ENCODE measurements around the gene TSKU. TPM values are rescaled to one million over a fixed set of nuclear protein-coding genes. Genes with fewer than 3 reads are reported as not detected.

Gene TSKU
- total RNA-seq, 4 donors from 2014 or later, result 27.2 to 152 (median 87.2) TPM

GRCh38 chr11:76772100-76772782, 10.9 kb upstream of the TSKU start:
- H3K4me1 ChIP-seq, result peaks cover 7 to 64% (median 24%) of the 10 kb centered on the region in 4 donors
- no peaks in the 10 kb centered on the region for H3K27me3 ChIP-seq
- no peak overlapping the region for H3K4me3 ChIP-seq
- no peaks in the 10 kb centered on the region for H3K36me3 ChIP-seq
- TF ChIP-seq CTCF (IDR thresholded peaks at IDR 0.05) (no peak), POLR2A (IDR thresholded peaks at IDR 0.05) (peak in 1 of 2 donors; percentile 21)
- DNase-seq, result peak in 1 of 3 donors; percentile 71
- no peaks in the 10 kb centered on the region for H3K9me3 ChIP-seq
- H3K27ac ChIP-seq, result peak overlapping the region in 3 of 4 donors; percentile 85 to 93 (median 93)

GRCh38 chr11:76772783-76773106, 10.4 kb upstream of the TSKU start:
- Histone ChIP-seq H3K27ac (peak overlapping the region; percentile 10 to 93 (median 80)), H3K9me3 (no peaks in the 10 kb centered on the region), H3K27me3 (no peaks in the 10 kb centered on the region), H3K4me1 (peaks cover 4 to 58% (median 24%) of the 10 kb centered on the region in 4 donors), H3K4me3 (no peak overlapping the region), H3K36me3 (no peaks in the 10 kb centered on the region)
- DNase-seq, result peak in 1 of 3 donors; percentile 47
- TF ChIP-seq CTCF (IDR thresholded peaks at IDR 0.05), result peak in 1 of 6 experiments; percentile 12
- TF ChIP-seq POLR2A (IDR thresholded peaks at IDR 0.05), result no peak

- Histone ChIP-seq H3K4me3 (no peak overlapping the region), H3K4me1 (peaks cover 0 to 47% (median 21%) of the 10 kb centered on the region in 4 donors), H3K36me3 (no peaks in the 10 kb centered on the region), H3K27me3 (no peaks in the 10 kb centered on the region), H3K27ac (peak overlapping the region in 3 of 4 donors; percentile 68 to 93 (median 93)), H3K9me3 (no peaks in the 10 kb centered on the region)
- peak in 1 of 3 donors; percentile 42 for DNase-seq
- TF ChIP-seq CTCF (IDR thresholded peaks at IDR 0.05) (no peak), POLR2A (IDR thresholded peaks at IDR 0.05) (no peak)
These were observed 9.2 kb upstream of the TSKU start for GRCh38 chr11:76773921-76774361.

- no peak for TF ChIP-seq POLR2A (IDR thresholded peaks at IDR 0.05)
- TF ChIP-seq CTCF (IDR thresholded peaks at IDR 0.05), result no peak
- Histone ChIP-seq H3K36me3 (no peaks in the 10 kb centered on the region), H3K27ac (no peak overlapping the region), H3K4me1 (peaks cover 0 to 29% (median 8%) of the 10 kb centered on the region in 4 donors), H3K27me3 (no peaks in the 10 kb centered on the region), H3K4me3 (no peak overlapping the region), H3K9me3 (no peaks in the 10 kb centered on the region)
- no peak for DNase-seq
These were observed 6.7 kb upstream of the TSKU start for GRCh38 chr11:76776472-76776871.

- H3K27me3 ChIP-seq, result no peaks in the 10 kb centered on the region
- no peaks in the 10 kb centered on the region for H3K9me3 ChIP-seq
- H3K4me3 ChIP-seq, result no peak overlapping the region
- no peak overlapping the region for H3K27ac ChIP-seq
- no peak for DNase-seq
- H3K36me3 ChIP-seq, result no peaks in the 10 kb centered on the region
- TF ChIP-seq POLR2A (IDR thresholded peaks at IDR 0.05), result no peak
- TF ChIP-seq CTCF (IDR thresholded peaks at IDR 0.05), result no peak
- H3K4me1 ChIP-seq, result peaks cover 0 to 27% (median 7%) of the 10 kb centered on the region in 4 donors
These were observed 5.9 kb upstream of the TSKU start for GRCh38 chr11:76777305-76777704.

All from Peyer's patch (tissue), 4 donors.